ENCODE measurements around the gene OGFR.

OGFR gene

GRCh38 chr20:62828051-62828450 lies 23.4 kb downstream of the OGFR start:
- no peak for DNase-seq

GRCh38 chr20:62828511-62829230 lies 24.0 kb downstream of the OGFR start:
- DNase-seq = no peak

DNA sequence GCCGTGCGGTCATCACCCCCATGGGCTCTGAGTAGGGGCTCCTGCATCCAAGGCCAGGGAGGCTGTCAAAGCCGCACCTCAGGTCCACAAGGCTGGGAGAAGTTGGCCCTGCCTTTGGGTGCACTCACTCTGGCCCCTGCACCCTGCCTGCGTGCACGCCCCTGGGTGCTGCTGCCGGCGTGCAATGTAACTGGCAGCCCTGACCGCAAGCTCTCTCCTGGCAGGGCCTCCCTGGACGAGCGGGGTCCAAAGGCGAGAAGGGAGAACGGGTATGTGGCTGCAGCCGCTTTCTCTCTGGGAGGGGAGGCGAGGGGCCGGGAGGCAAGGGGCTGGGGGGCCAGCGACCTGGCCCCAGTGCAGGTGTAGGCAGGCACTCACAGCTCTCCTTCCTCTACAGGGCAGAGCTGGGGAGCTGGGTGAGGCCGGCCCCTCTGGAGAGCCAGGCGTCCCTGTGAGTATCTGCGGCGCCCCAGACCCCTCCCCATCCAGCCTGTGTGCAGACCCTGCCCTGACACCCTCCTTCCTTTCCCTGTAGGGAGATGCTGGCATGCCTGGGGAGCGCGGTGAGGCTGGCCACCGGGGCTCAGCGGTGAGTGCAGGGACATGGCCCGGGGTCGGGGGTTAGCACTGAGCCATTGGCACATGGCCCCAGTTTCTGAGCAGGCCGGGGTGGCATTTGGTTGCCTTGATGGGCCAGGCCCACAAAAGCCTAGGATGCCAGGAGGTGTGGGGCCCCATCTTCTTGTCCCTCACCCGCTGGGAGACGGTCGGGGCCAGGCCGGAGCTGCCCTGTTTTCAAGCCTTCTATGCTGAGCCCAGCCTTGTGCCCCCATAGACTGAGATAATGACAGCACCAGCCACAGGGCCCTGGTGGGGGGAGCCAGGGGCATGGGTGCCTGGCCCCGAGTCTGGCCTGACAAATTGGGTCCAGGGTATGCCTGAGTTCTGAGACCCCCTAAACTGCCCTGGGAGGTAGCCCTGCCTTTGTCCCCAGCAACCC lies 24.9 kb downstream of the OGFR start:
- DNase-seq = no peak

DNA sequence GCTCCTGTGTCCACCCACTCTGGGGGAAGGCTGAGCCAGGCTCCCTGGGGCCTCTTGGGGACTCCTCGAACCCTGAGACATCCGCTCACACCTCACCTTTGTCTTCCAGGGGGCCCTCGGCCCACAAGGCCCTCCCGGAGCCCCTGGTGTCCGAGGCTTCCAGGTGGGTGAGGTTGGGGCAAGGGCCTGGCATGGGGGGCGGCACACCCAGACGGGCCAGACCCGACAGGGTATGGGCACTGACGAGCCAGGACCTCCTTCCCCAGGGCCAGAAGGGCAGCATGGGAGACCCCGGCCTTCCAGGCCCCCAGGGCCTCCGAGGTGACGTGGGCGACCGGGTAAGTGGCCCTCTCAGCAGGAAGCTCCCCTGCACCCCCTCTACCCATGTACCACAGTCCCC lies 25.6 kb downstream of the OGFR start:
- no peak for DNase-seq

DNA sequence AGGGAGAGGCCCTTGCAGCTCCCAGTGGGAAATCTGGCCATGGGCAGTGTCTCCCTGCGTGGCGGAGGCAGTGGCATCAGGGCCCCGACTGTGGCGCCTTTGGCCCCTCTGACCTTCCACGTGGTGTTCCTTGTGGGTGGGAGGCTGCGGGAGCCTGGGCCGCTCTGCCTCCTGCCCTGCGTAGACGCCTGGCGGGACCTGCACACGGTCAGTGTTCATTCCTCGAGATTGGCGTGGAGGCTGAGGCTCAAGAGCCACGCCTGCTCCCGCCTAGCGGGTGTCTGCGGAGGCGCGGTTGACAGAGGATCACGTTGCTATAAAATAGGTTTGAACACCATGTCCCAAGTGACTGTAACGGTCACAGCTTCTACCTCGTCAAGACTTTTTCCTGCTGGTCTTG lies 26.2 kb downstream of the OGFR start:
- no peak for DNase-seq

GRCh38 chr20:62831361-62831788 lies 26.7 kb downstream of the OGFR start:
- DNase-seq = no peak

GRCh38 chr20:62831854-62832211 lies 27.2 kb downstream of the OGFR start:
- no peak for DNase-seq

DNA sequence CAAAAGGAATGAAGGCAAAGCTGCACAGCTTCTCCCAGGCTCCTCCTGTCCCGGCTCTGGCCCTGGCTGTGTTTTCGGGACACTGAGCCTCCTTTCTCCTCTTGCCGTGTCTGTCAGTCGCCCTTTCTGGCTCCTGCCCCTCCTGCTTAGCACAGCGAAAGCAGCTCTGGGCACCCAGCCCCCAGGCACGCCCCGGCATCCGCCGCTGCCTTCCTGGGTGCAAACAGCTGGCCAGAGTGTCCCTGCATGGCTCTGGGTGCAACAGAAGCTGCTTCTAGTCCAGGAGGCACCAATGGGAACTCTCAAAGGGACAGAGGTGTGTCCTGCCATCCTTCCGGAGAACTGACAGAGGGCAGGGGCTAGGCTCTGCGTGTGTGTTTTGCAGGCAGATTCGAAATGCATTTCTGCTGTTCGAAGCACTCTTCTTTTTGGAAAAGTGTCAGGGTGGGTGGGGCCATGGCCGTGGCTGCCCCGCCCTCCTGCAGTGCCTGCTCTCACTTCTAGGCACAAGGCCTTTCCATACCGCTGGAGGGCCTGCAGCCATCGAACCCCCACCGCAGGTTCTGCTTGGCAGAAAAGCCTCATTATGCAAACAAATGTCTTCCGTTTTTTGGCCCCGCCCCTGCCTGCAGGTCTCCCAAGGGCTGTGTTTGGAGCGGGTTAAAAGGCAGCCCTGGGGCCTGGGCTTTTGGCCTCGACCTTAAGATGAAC lies 27.7 kb downstream of the OGFR start:
- DNase-seq = peak; percentile 46

DNA sequence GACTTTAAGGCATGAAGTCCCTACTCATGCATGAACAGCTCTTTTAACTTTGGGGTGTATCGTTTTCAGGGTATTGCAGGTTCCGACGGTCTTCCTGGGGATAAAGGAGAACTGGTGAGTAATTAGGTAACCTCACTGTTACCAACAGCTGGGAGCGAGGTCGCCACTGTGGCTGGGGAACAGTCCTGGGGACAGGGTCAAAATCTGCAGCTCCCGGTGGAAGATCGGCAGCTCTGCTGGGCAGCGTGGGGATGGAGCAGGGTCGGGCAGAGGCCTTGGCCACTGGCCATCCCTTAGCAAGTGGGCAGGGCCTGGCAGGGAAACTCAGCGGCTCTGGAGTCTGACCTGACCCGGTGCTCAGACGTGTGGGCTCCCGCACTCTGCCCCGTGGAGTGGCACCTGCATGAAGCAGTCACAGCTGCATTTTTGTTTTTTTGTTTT lies 28.3 kb downstream of the OGFR start:
- DNase-seq = no peak

DNA sequence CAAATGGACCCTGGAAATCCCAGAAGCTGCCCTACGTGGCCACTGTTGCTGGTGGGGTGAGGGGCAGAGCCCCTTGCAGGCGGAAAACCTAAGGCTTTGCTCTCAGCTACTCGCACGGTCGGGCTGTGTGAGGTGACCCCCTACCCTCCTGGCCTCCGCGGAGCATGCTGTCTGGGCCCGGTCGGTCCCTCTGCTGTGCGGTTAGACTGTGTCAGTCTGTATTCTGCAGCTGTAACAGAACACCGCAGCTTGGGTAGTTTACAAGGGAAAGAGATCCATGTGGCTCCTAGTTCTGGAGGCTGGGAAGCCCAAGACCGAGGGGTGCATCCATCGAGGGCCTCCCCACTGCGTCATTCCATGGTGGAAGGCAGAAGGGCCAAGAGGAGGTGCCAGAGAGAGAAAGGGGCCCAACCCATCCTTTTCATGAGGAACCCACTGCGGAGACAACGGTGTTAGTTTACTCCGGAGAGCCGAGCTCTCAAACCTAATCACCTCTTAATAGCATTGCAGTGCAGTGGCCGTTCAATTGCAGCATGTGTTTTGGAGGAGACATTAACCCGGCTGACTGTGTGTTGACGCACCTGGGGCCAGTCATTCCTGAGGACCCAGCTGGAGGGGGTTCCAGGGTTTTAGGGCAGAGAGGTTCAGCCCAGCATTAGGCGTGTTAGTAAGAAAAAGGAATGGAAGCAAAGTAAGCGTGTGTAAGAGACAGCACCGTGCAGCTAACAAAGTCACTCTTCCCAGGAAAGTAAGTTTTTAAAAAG lies 30.5 kb downstream of the OGFR start:
- DNase-seq = no peak

GRCh38 chr20:62835931-62836861 lies 31.6 kb downstream of the OGFR start:
- DNase-seq = no peak

DNA sequence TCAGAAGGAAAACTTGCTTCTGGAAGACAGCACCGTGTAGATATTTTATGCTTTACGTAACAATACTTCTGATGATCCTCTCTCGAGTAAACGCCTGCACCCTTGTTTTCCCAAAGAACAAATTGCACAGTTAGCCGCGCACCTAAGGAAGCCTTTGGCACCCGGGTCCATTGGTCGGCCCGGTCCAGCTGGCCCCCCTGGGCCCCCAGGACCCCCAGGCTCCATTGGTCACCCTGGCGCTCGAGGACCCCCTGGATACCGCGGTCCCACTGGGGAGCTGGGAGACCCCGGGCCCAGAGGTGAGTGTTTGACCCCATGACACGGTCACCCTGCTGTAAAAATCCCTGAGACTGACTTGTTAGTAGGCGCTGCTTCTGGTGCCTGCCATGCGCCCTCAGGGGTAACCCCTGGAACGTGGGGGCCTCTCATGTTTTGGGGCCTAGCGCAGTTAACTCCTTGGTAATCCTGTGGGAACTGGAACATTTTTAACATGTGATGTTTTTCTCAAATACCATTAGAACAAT lies 32.4 kb downstream of the OGFR start:
- no peak for DNase-seq

DNA sequence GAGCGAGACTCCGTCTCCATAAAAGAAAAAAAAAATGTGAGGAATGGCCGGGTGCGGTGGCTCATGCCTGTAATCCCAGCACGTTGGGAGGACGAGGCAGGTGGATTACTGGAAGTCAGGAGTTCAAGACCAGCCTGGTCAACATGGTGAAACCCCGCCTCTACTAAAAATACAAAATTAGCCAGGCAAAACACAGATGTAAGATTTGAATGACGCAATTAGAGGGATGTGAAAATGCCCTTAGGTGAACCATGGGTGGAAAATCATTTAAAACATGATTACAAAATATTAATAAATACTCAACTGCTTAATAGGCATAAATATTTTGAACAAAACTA lies 33.1 kb downstream of the OGFR start:
- no peak for DNase-seq

- DNase-seq = peak; percentile 33
Observed at GRCh38 chr20:62838128-62838891, 33.7 kb downstream of the OGFR start.

GRCh38 chr20:62839261-62839660 lies 34.6 kb downstream of the OGFR start:
- no peak for DNase-seq

DNA sequence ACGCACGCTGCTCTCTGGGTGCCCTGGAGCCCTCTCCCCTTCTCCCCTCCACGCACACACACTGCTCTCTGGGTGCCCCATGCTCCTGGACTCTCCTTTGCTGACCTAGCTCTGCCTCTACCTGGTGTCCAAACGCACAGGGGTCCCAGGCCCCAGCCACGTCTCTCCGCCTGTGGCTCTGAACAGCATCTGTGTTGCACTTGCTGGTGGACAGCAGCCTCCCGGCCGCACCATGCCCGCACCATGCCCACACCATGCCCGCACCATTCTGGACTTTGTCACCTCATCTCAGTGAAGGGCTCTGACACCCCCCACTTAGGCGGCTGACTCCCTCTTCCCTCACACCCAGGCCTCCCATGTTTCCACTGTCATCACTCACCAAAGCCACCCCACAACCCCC lies 35.2 kb downstream of the OGFR start:
- DNase-seq = no peak

DNA sequence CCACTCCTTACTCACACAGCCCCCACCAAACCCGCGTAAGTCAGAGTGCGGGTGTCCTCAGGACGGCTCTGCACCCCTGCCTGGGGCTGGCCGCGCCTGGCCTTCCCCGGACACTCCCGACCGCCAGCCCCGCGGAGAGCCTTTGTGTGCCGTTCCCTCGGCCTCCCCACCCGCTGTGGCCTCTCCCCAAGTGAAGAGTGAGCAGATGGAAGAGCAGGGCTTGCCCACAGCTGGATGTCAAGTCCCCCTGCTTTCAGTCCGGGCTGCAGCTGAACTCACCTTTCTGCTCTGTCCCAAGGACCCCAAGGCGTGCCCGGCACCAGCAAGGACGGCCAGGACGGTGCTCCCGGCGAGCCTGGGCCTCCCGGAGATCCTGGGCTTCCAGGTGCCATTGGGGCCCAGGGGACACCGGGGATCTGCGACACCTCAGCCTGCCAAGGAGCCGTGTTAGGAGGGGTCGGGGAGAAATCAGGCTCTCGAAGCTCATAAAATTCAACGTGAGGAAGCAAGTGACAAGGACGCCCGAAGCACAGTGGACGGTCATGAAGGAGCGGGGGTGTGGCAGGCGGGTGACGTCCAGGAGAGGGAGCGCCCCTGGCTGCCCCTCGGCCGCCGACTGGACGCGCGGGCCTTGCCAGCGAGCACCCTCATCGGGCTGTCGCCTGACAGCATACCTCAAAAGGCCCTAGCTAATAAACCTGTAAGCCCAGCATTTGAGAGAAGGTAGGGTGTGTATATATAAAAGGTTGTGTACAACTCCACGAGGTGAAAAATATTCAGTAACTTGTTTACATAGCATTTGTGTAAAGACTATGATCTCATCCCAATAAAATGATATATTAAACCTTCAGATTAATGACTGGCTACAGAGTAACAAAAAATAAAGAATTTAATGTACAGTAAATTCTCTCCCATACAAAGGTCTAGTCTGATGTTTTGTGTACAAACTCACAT lies 35.9 kb downstream of the OGFR start:
- no peak for DNase-seq

DNA sequence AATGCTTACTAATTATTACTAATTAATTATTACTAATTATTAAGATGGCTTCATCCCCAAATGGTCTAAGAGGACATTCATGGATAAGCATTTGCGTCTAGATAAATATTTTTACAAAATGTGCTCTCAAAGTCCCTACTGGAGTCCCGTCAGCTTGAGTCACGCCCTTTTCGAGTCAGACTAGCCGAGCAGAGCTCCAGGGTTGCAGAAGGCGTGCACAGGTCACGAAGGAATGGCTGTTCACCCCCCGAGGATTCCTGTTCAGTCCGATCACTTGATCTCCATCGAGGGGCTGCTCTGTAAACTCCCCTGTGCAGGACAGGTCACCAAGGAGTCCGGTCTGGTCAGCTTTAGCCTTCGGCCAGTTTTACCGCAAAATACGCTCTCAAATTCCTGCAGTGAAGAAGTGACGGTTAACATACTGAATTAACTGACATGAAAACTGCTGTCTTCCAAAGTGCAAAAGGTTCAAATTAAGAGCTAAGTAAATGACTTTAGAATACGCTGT lies 37.1 kb downstream of the OGFR start:
- DNase-seq = no peak

- DNase-seq = no peak
Observed at GRCh38 chr20:62843656-62844055, 39.0 kb downstream of the OGFR start.
